HG03354 (cell line): ENCODE data around the gene TAF11L9.
"Not testable (repeated sequence)": the region's sequence is repeated elsewhere in the genome, so short reads cannot be mapped to it uniquely, and the experiment has no call there.

Experiments
- ATAC-seq: cut with Tn5 transposase; IDR thresholded peaks from one replicate; pipeline ENCODE4 v1.9.1; 2021; ENCODE audit warnings: mild to moderate bottlenecking; ENCODE audit not compliant: unreplicated experiment, poor library complexity, severe bottlenecking

Gene TAF11L9

GRCh38 chr5:17594255-17594654, at the start of gene TAF11L9:
TAF11L9 (minus strand) TSS chr5:17594394.
- ATAC-seq: not testable (repeated sequence)

- ATAC-seq: no peak
Observed at GRCh38 chr5:17634160-17634559, 40.0 kb upstream of the TAF11L9 start, which contains the start of gene TAF11L14. TAF11L14 (plus strand) TSS chr5:17634460.

- not testable (repeated sequence) for ATAC-seq
Observed at GRCh38 chr5:17631788-17632187, 37.6 kb upstream of the TAF11L9 start, which contains the start of gene TAF11L13. TAF11L13 (plus strand) TSS chr5:17632088.

GRCh38 chr5:17625686-17626085, 31.5 kb upstream of the TAF11L9 start:
- ATAC-seq: no peak

- ATAC-seq: no peak
Observed at GRCh38 chr5:17620627-17621026, 26.4 kb upstream of the TAF11L9 start.

GRCh38 chr5:17619354-17619753, 25.2 kb upstream of the TAF11L9 start:
- no peak for ATAC-seq

- ATAC-seq: no peak
Observed at GRCh38 chr5:17614872-17615605, 20.8 kb upstream of the TAF11L9 start.

GRCh38 chr5:17610092-17610491, 15.9 kb upstream of the TAF11L9 start, which contains the start of gene TAF11L12:
TAF11L12 (plus strand) TSS chr5:17610392.
- not testable (repeated sequence) for ATAC-seq

GRCh38 chr5:17607461-17607860, 13.3 kb upstream of the TAF11L9 start:
- not testable (repeated sequence) for ATAC-seq

GRCh38 chr5:17604951-17605350, 10.8 kb upstream of the TAF11L9 start:
- ATAC-seq: no peak

- ATAC-seq: not testable (repeated sequence)
Observed at GRCh38 chr5:17603880-17604279, 9.7 kb upstream of the TAF11L9 start, which contains the start of gene TAF11L11. TAF11L11 (plus strand) TSS chr5:17604183.

- ATAC-seq: not testable (repeated sequence)
Observed at GRCh38 chr5:17597728-17598127, 3.5 kb upstream of the TAF11L9 start, which contains the start of gene TAF11L10. TAF11L10 (minus strand) TSS chr5:17597828.

- ATAC-seq: not testable (repeated sequence)
Observed at GRCh38 chr5:17590860-17591259, 3.3 kb downstream of the TAF11L9 start, which contains the start of gene TAF11L8. TAF11L8 (minus strand) TSS chr5:17590960.

- not testable (repeated sequence) for ATAC-seq
Observed at GRCh38 chr5:17585658-17586057, 8.5 kb downstream of the TAF11L9 start, which contains the start of gene TAF11L7. TAF11L7 (minus strand) TSS chr5:17585758.
